ENCODE data around the gene SRGAP2B.
"Not testable (repeated sequence)": the region's sequence is repeated elsewhere in the genome, so short reads cannot be mapped to it uniquely, and the experiment has no call there.

- not testable (repeated sequence) for TF ChIP-seq CTCF (IDR thresholded peaks at IDR 0.05; ENCODE audit: low read depth, low read length, poor library complexity, severe bottlenecking); EZH2phosphoT487 (IDR thresholded peaks at IDR 0.05; ENCODE audit: borderline replicate concordance, low read length)
These were observed 16.2 kb downstream of the SRGAP2B start for GRCh38 chr1:145078787-145079370.

All from DOHH2 (cell line).